Stimulated activated CD8-positive, alpha-beta memory T cell treated with anti-CD3 and anti-CD28 coated beads, Interleukin-12 subunit alpha, Interleukin-12 subunit beta, amount 100 ng/mL, for 4 hours (primary cell): Measurements from ENCODE around the gene CIB2.

Experiments used
- DNase-seq: peaks from one replicate; pipeline ENCODE4 v3.0.0-alpha.2; 2020; ENCODE audit warnings: low read depth

CIB2 gene

GRCh38 chr15:78083687-78084448 lies 47.4 kb downstream of the CIB2 start:
- no peak for DNase-seq

GRCh38 chr15:78083186-78083585 lies 48.1 kb downstream of the CIB2 start:
- no peak for DNase-seq

- DNase-seq: no peak
These were observed 48.5 kb downstream of the CIB2 start for GRCh38 chr15:78082743-78083110.

- DNase-seq: no peak
These were observed 49.0 kb downstream of the CIB2 start for GRCh38 chr15:78082106-78082742.

GRCh38 chr15:78080088-78080460 lies 51.2 kb downstream of the CIB2 start:
- DNase-seq: no peak

GRCh38 chr15:78079298-78080087 lies 51.8 kb downstream of the CIB2 start:
- no peak for DNase-seq

- DNase-seq: no peak
These were observed 53.4 kb downstream of the CIB2 start for GRCh38 chr15:78077871-78078210.

GRCh38 chr15:78077053-78077870 lies 54.0 kb downstream of the CIB2 start, which contains the start of gene TBC1D2B:
TSS of gene TBC1D2B (minus strand) at chr15:78077711. CDS start at chr15:78077652, 59 bp downstream.
- peak; percentile 60 for DNase-seq

- no peak for DNase-seq
These were observed 54.8 kb downstream of the CIB2 start for GRCh38 chr15:78076231-78077052.

- no peak for DNase-seq
These were observed 55.6 kb downstream of the CIB2 start for GRCh38 chr15:78075490-78076230.

- DNase-seq: no peak
These were observed 58.0 kb downstream of the CIB2 start for GRCh38 chr15:78073046-78073787.

- DNase-seq: no peak
These were observed 59.0 kb downstream of the CIB2 start for GRCh38 chr15:78072080-78072892.

- DNase-seq: no peak
These were observed 59.9 kb downstream of the CIB2 start for GRCh38 chr15:78071383-78071782.

GRCh38 chr15:78070049-78070700 lies 61.1 kb downstream of the CIB2 start:
- no peak for DNase-seq

- no peak for DNase-seq
These were observed 61.7 kb downstream of the CIB2 start for GRCh38 chr15:78069462-78070029.

GRCh38 chr15:78069052-78069414 lies 62.2 kb downstream of the CIB2 start:
- DNase-seq: no peak

GRCh38 chr15:78067328-78068228 lies 63.7 kb downstream of the CIB2 start:
- no peak for DNase-seq
